Kidney epithelial cell (primary cell): ENCODE measurements around the gene TMCC2. TPM values are rescaled to one million over a fixed set of nuclear protein-coding genes. Genes with fewer than 3 reads are reported as not detected.

Experiments
- DNase-seq: peaks from one replicate; pipeline ENCODE4 v3.0.0-alpha.2; 2010; ENCODE audit warnings: low read depth
- H3K27me3 ChIP-seq: 2 replicates; pipeline ENCODE4 v1.6.0; 2011; ENCODE audit warnings: low read length; ENCODE audit not compliant: control insufficient read depth, insufficient read depth
- H3K36me3 ChIP-seq: 2 replicates; pipeline ENCODE4 v1.5.1; 2011; ENCODE audit warnings: low read length; ENCODE audit not compliant: control insufficient read depth, insufficient read depth
- H3K4me3 ChIP-seq: 2 replicates; pipeline ENCODE4 v1.5.1; 2011; ENCODE audit warnings: low read depth, mild to moderate bottlenecking, control low read depth, low read length
- CTCF ChIP-seq: IDR thresholded peaks from 2 replicates; pipeline ENCODE4 v1.5.1; 2011; ENCODE audit warnings: mild to moderate bottlenecking, moderate library complexity, low read length, control low read depth, inconsistent platforms; ENCODE audit not compliant: insufficient read depth, poor library complexity, severe bottlenecking
- total RNA-seq: library from RNA; depleted of rRNA; stranded (reverse); fragments of >200 nt; gene quantifications from 2 replicates; pipeline ENCODE4 v1.2.3, GENCODE V29; 2015

The TMCC2 gene
- total RNA-seq, 1 donor from 2014 or later = 12.7 TPM

- no peaks in the 10 kb centered on the region for H3K27me3 ChIP-seq
- no peak overlapping the region for H3K4me3 ChIP-seq
- TF ChIP-seq CTCF = no peak
- DNase-seq = no peak
- H3K36me3 ChIP-seq = no peaks in the 10 kb centered on the region
Measured at GRCh38 chr1:205187420-205187819, 40.3 kb upstream of the TMCC2 start.

GRCh38 chr1:205188098-205188497, 39.6 kb upstream of the TMCC2 start:
- no peaks in the 10 kb centered on the region for H3K27me3 ChIP-seq
- DNase-seq = no peak
- no peaks in the 10 kb centered on the region for H3K36me3 ChIP-seq
- no peak for TF ChIP-seq CTCF
- H3K4me3 ChIP-seq = no peak overlapping the region

DNA sequence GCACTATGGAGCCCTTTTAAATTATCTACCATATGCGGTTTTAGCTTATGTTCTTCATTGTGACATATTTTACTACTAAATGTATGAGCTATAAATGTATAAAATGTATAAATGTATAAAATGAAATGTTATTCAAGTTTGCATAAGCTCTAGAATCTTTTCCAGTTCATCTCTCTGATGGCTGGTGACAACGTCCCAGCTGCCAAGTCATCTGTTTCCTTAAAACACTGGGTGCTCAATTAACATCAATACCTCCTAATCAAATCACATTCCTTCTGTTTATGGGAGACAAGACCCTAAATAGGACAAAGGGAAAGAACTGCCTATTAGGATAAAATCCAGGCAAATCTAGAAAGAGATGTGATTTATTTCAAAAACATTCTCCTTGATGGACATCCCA, 39.1 kb upstream of the TMCC2 start:
- no peak for DNase-seq
- Histone ChIP-seq H3K36me3 (no peaks in the 10 kb centered on the region), H3K27me3 (no peaks in the 10 kb centered on the region), H3K4me3 (no peak overlapping the region)
- TF ChIP-seq CTCF = no peak

DNA sequence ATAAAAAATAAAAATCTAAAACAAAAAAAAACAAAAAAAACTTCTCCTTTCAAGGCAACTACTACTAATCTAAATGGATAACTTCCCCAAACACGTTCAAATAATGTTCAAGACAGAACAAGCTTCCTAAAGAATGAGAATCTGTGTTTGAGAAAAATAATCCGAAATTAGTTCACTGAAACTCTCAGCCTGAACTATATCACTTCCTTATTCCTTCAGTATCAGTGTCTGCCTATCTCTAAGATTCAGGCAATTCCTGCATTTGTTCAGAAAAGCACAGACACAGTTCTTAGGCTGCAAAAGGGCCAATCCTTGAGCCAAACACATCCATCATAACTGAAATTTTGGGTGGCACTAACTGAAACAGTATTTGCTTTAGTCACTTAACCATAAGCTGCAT, 38.6 kb upstream of the TMCC2 start:
- Histone ChIP-seq H3K4me3 (no peak overlapping the region), H3K27me3 (no peaks in the 10 kb centered on the region), H3K36me3 (no peaks in the 10 kb centered on the region)
- no peak for TF ChIP-seq CTCF
- no peak for DNase-seq

DNA sequence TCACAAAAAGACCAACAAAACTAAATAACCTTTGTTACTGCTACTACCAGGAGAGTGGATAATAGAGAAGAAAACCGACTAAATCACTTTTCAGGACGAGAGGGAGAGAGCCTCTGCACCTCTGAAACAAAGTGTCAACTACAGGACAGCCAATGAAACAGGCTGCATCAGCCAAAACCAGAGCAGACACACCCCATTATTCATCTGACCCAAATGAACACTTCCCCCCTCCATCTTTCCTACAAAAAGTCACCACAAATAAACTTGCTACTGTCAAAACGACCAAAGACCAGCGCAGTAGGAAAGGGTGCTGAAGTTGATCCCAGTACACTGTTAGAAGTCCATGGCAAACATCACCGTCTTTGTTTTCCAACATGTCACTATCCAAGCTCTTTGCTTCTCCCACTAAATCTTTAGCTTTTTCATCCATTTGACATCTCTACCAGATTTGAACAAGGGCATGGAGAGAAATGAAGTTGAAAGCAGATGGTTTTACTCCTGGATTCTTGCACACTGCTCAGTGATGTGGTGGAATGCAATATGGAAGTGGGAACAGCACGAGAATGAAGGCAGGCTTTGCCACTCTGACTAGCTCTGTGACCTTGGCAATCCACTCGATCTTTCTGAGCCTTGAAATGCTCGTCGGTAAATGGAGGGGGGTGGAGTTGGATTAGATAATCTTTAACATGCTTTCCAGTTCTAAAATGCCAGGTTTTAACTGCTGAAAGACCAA, 36.7 kb upstream of the TMCC2 start:
- Histone ChIP-seq H3K36me3 (no peaks in the 10 kb centered on the region), H3K4me3 (no peak overlapping the region), H3K27me3 (no peaks in the 10 kb centered on the region)
- TF ChIP-seq CTCF = no peak
- DNase-seq = no peak

DNA sequence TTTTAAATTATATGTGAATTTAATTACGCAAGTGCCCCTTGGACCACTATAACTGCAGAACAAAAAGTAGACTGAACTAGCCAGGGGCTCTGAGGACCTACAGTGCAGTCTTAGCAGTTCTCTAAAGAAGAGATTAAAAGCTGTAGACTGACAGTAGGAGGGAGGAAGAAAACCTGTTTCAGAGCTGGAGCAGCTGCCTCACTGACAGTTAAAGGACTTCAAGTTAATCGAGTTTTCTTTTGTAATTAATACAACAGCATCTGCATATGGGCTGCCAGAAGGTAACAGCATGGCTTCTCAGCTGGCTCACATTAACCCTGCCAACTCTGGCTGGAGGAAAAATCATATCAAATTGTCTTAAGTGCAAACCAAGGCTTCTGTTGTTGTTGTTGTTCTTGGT, 36.1 kb upstream of the TMCC2 start:
- no peaks in the 10 kb centered on the region for H3K27me3 ChIP-seq
- no peaks in the 10 kb centered on the region for H3K36me3 ChIP-seq
- TF ChIP-seq CTCF = no peak

More for the DNA sequence above, 36.1 kb upstream of the TMCC2 start:
- H3K4me3 ChIP-seq = no peak overlapping the region
- DNase-seq = no peak
